MM.1S (cell line): ENCODE results near the gene TUBA8.

Experiments used
- DNase-seq: peaks from one replicate; pipeline ENCODE4 v3.0.0-alpha.2; 2015
- H2AFZ ChIP-seq: fragments of 300-600 bp; sonication (generic); 2 replicates; pipeline ENCODE4 v1.6.0; 2016; ENCODE audit warnings: antibody characterized with exemption, low read length
- H3F3A ChIP-seq: fragments of 300-600 bp; sonication (generic); 2 replicates; pipeline ENCODE4 v1.6.1; 2016; ENCODE audit warnings: mild to moderate bottlenecking, antibody characterized with exemption, low read length, moderate library complexity, mixed read lengths; ENCODE audit not compliant: insufficient read depth
- H3K27ac ChIP-seq: fragments of 300-600 bp; sonication (generic); 2 replicates; pipeline ENCODE4 v1.5.1; 2016; ENCODE audit warnings: mild to moderate bottlenecking, low read length
- H3K27me3 ChIP-seq: fragments of 300-600 bp; sonication (generic); replicated peaks from 2 replicates; pipeline ENCODE4 v1.6.0; 2016; ENCODE audit warnings: low read length; ENCODE audit not compliant: insufficient read depth
- H3K36me3 ChIP-seq: fragments of 300-600 bp; sonication (generic); replicated peaks from 2 replicates; pipeline ENCODE4 v1.6.1; 2016; ENCODE audit warnings: mild to moderate bottlenecking, low read length, mixed read lengths; ENCODE audit not compliant: insufficient read depth
- H3K4me1 ChIP-seq: fragments of 300-600 bp; sonication (generic); 2 replicates; pipeline ENCODE4 v1.6.1; 2016; ENCODE audit warnings: low read length, mixed read lengths
- H3K4me2 ChIP-seq: fragments of 300-600 bp; sonication (generic); 2 replicates; pipeline ENCODE4 v1.6.0; 2016; ENCODE audit warnings: low read depth, low read length
- H3K4me3 ChIP-seq: fragments of 300-600 bp; sonication (generic); 2 replicates; pipeline ENCODE4 v1.5.1; 2016; ENCODE audit warnings: low read length, mixed read lengths
- H3K79me2 ChIP-seq: fragments of 300-600 bp; sonication (generic); 2 replicates; pipeline ENCODE4 v1.6.1; 2016; ENCODE audit warnings: mixed run types, low read length, mixed read lengths
- H3K9ac ChIP-seq: fragments of 300-600 bp; sonication (generic); 2 replicates; pipeline ENCODE4 v1.6.1; 2016; ENCODE audit warnings: low read length, mixed read lengths
- H3K9me2 ChIP-seq: fragments of 300-600 bp; sonication (generic); replicated peaks from 2 replicates; pipeline ENCODE4 v1.6.1; 2016; ENCODE audit warnings: mild to moderate bottlenecking, low read length, mixed read lengths; ENCODE audit not compliant: insufficient read depth
- H3K9me3 ChIP-seq: fragments of 300-600 bp; sonication (generic); replicated peaks from 2 replicates; pipeline ENCODE4 v1.6.1; 2016; ENCODE audit warnings: mild to moderate bottlenecking, low read length, mixed read lengths; ENCODE audit not compliant: insufficient read depth
- H4K20me1 ChIP-seq: fragments of 300-600 bp; sonication (generic); 2 replicates; pipeline ENCODE4 v1.6.1; 2016; ENCODE audit warnings: mild to moderate bottlenecking, low read length, moderate library complexity, mixed read lengths; ENCODE audit not compliant: insufficient read depth
- CTCF ChIP-seq: fragments of 300-600 bp; sonication (generic); IDR thresholded peaks from 2 replicates; pipeline ENCODE4 v1.5.1; 2016; ENCODE audit warnings: antibody characterized with exemption, low read length, mixed read lengths
- EZH2 ChIP-seq: fragments of 300-600 bp; sonication (generic); optimal IDR thresholded peaks from 2 replicates; pipeline ENCODE3; 2017; ENCODE audit warnings: low read depth, mild to moderate bottlenecking, antibody characterized with exemption, low read length, mixed read lengths
- EZH2phosphoT487 ChIP-seq: fragments of 300-600 bp; sonication (generic); IDR thresholded peaks from 2 replicates; pipeline ENCODE4 v1.6.1; 2018; ENCODE audit warnings: antibody characterized with exemption, low read length

TUBA8 gene

GRCh38 chr22:18091916-18092526, 18.6 kb upstream of the TUBA8 start:
- H3K79me2 ChIP-seq: peaks cover 12% of the 10 kb centered on the region; the same call in 1 of the 2 replicates
- DNase-seq: peak; percentile 62
- peaks cover 3% of the 10 kb centered on the region; the same call in 1 of the 2 replicates for H3K36me3 ChIP-seq
- no peaks in the 10 kb centered on the region for H3K27me3 ChIP-seq
- H3K4me3 ChIP-seq: peak overlapping the region; percentile 39
- peaks cover 10% of the 10 kb centered on the region; the same call in 1 of the 2 replicates for H3F3A ChIP-seq
- no peak for TF ChIP-seq EZH2
- TF ChIP-seq CTCF: no peak
- TF ChIP-seq EZH2phosphoT487: no peak
- H3K27ac ChIP-seq: peak overlapping the region; percentile 65
- no peaks in the 10 kb centered on the region for H4K20me1 ChIP-seq
- H3K9ac ChIP-seq: peak overlapping the region; percentile 24; the same call in 1 of the 2 replicates
- peak overlapping the region; percentile 64 for H3K4me2 ChIP-seq
- H3K4me1 ChIP-seq: peaks cover 26% of the 10 kb centered on the region
- no peak overlapping the region for H2AFZ ChIP-seq
- H3K9me3 ChIP-seq: no peaks in the 10 kb centered on the region
- no peaks in the 10 kb centered on the region for H3K9me2 ChIP-seq

- Histone ChIP-seq H3K4me2 (no peak overlapping the region), H3K9ac (no peak overlapping the region), H3K9me2 (no peaks in the 10 kb centered on the region), H3K79me2 (peaks cover 3% of the 10 kb centered on the region; the same call in 1 of the 2 replicates), H3F3A (peaks cover 7% of the 10 kb centered on the region; the same call in 1 of the 2 replicates), H2AFZ (no peak overlapping the region), H3K27me3 (no peaks in the 10 kb centered on the region), H3K27ac (no peak overlapping the region), H3K36me3 (no peaks in the 10 kb centered on the region), H4K20me1 (no peaks in the 10 kb centered on the region), H3K9me3 (no peaks in the 10 kb centered on the region), H3K4me1 (peaks cover 18% of the 10 kb centered on the region), H3K4me3 (no peak overlapping the region)
- DNase-seq: no peak
- TF ChIP-seq CTCF: no peak
- TF ChIP-seq EZH2phosphoT487: no peak
- TF ChIP-seq EZH2: no peak
These were observed 16.9 kb upstream of the TUBA8 start for GRCh38 chr22:18093661-18094060.

DNA sequence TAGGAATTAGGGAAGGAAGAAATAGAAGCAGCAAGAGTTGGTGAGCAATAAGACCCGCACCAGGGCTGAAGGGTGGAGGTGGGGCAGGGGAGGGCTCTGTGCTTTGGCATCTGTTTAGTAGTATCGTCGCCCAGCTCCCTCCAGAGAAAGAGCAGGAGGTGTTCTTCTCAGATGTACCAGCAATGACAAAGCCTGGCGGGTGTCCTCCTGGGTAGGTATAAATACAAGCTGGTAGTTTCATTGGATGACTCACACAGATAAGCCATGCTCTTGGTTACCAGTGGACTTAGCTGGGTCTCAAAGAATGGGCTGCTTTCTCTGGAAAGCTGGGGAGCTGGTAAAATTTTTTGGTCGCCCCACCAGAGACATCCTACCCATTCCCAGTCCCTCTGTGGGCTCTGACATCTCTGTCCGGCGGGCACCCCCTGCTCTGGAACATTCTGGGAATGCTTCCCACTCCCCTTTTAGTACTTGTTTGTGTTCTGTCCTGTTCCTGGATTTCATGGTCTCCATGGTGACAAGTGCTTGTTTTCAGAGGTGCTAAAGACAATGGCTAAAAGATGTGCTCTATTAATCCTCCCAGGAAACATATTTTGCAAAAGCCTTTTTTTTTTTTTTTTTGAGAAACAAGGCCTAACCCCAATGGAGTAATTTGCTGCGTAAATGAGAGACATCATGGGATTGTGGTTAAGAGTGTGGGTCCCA, 15.4 kb upstream of the TUBA8 start:
- no peak for TF ChIP-seq EZH2
- H3F3A ChIP-seq: peaks cover 5% of the 10 kb centered on the region; the same call in 1 of the 2 replicates
- no peak overlapping the region for H2AFZ ChIP-seq
- H4K20me1 ChIP-seq: no peaks in the 10 kb centered on the region
- H3K79me2 ChIP-seq: peaks cover 2% of the 10 kb centered on the region; the same call in 1 of the 2 replicates
- H3K4me3 ChIP-seq: no peak overlapping the region
- H3K4me2 ChIP-seq: no peak overlapping the region
- H3K4me1 ChIP-seq: peaks cover 10% of the 10 kb centered on the region
- H3K27ac ChIP-seq: no peak overlapping the region
- no peaks in the 10 kb centered on the region for H3K9me2 ChIP-seq
- no peaks in the 10 kb centered on the region for H3K9me3 ChIP-seq
- no peaks in the 10 kb centered on the region for H3K36me3 ChIP-seq
- no peaks in the 10 kb centered on the region for H3K27me3 ChIP-seq
- DNase-seq: no peak
- H3K9ac ChIP-seq: no peak overlapping the region
